Lower lobe of right lung (tissue), 2 donors: ENCODE results near the gene HSP90AB1. TPM values are rescaled to one million over a fixed set of nuclear protein-coding genes. Genes with fewer than 3 reads are reported as not detected.

Experiments used
- ATAC-seq, 2 donors: fragments of 200-7000 bp; cut with Tn5 transposase; one replicate each; pipeline ENCODE4 v1.9.1; 2020 to 2022; ENCODE audit warnings: mild to moderate bottlenecking in 2 of 2, moderate library complexity in 2 of 2
- DNase-seq: peaks from one replicate; pipeline ENCODE4 v3.0.0-alpha.2; 2020
- H3K27ac ChIP-seq: fragments of 200-600 bp; one replicate; pipeline ENCODE4 v1.8.0; 2022
- H3K27me3 ChIP-seq: fragments of 200-600 bp; one replicate; pipeline ENCODE4 v1.8.0; 2022; ENCODE audit warnings: low read depth
- H3K36me3 ChIP-seq: fragments of 200-600 bp; one replicate; pipeline ENCODE4 v1.8.0; 2022; ENCODE audit warnings: mild to moderate bottlenecking
- H3K4me1 ChIP-seq: fragments of 200-600 bp; one replicate; pipeline ENCODE4 v1.8.0; 2022
- H3K4me3 ChIP-seq: fragments of 200-600 bp; one replicate; pipeline ENCODE4 v1.8.0; 2022; ENCODE audit warnings: mild to moderate bottlenecking
- H3K9me3 ChIP-seq: fragments of 200-600 bp; one replicate; pipeline ENCODE4 v1.8.0; 2022
- CTCF ChIP-seq: fragments of 200-600 bp; IDR thresholded peaks from one replicate; pipeline ENCODE4 v1.8.0; 2022; ENCODE audit warnings: antibody characterized with exemption, mild to moderate bottlenecking
- intact Hi-C: fragments of 100-400 bp; cut with DNase I; formaldehyde crosslinking; loops from one replicate; pipeline ENCODE4 v1.11.0; 2022
- total RNA-seq: library from RNA; stranded (reverse); fragmentation: NEBNext Ultra II Directional; extraction: Animal tissue kit (Norgen Biotek cat#: 25700); gene quantifications from one replicate; pipeline ENCODE4 v1.2.1, GENCODE V29; 2021
- donor health status: DM: no; HTN: yes; CAD: no; lungs with severe emphysema.

The HSP90AB1 gene
- total RNA-seq, 1 donor from 2014 or later: 680 TPM

GRCh38 chr6:44258921-44259320 is 12.0 kb downstream of the HSP90AB1 start:
- intact Hi-C loops: no loop called here
- H3K4me1 ChIP-seq: peaks cover 50% of the 10 kb centered on the region
- no peak overlapping the region for H3K4me3 ChIP-seq
- H3K27me3 ChIP-seq: no peaks in the 10 kb centered on the region
- DNase-seq (no peak), ATAC-seq (no peak)
- TF ChIP-seq CTCF: no peak
- H3K27ac ChIP-seq: no peak overlapping the region
- H3K9me3 ChIP-seq: no peaks in the 10 kb centered on the region
- peaks cover 42% of the 10 kb centered on the region for H3K36me3 ChIP-seq

- DNase-seq (no peak), ATAC-seq (no peak)
- H3K9me3 ChIP-seq: no peaks in the 10 kb centered on the region
- no peak for TF ChIP-seq CTCF
- intact Hi-C loops: no loop called here
- no peak overlapping the region for H3K4me3 ChIP-seq
- peaks cover 56% of the 10 kb centered on the region for H3K4me1 ChIP-seq
- no peak overlapping the region for H3K27ac ChIP-seq
- H3K27me3 ChIP-seq: no peaks in the 10 kb centered on the region
- peaks cover 31% of the 10 kb centered on the region for H3K36me3 ChIP-seq
Observed at GRCh38 chr6:44260011-44260410, 13.1 kb downstream of the HSP90AB1 start.

- Histone ChIP-seq H3K9me3 (no peaks in the 10 kb centered on the region), H3K27ac (no peak overlapping the region), H3K36me3 (peaks cover 25% of the 10 kb centered on the region), H3K4me3 (no peak overlapping the region), H3K27me3 (no peaks in the 10 kb centered on the region), H3K4me1 (peaks cover 54% of the 10 kb centered on the region)
- no peak for ATAC-seq
- no peak for TF ChIP-seq CTCF
- intact Hi-C loops: no loop called here
- DNase-seq: no peak
Observed at GRCh38 chr6:44260451-44261297, 13.8 kb downstream of the HSP90AB1 start.

- no peak overlapping the region for H3K4me3 ChIP-seq
- intact Hi-C loops: no loop called here
- peaks cover 23% of the 10 kb centered on the region for H3K36me3 ChIP-seq
- H3K4me1 ChIP-seq: peaks cover 45% of the 10 kb centered on the region
- no peak for ATAC-seq
- no peaks in the 10 kb centered on the region for H3K27me3 ChIP-seq
- no peak for TF ChIP-seq CTCF
- DNase-seq: no peak
- no peak overlapping the region for H3K27ac ChIP-seq
- no peaks in the 10 kb centered on the region for H3K9me3 ChIP-seq
Observed at GRCh38 chr6:44261581-44261980, 14.7 kb downstream of the HSP90AB1 start.

- DNase-seq: no peak
- Histone ChIP-seq H3K4me3 (peak overlapping the region; percentile 87), H3K36me3 (peaks cover 23% of the 10 kb centered on the region), H3K4me1 (peaks cover 41% of the 10 kb centered on the region), H3K9me3 (no peaks in the 10 kb centered on the region), H3K27me3 (no peaks in the 10 kb centered on the region), H3K27ac (peak overlapping the region; percentile 37)
- intact Hi-C loops: no loop called here
- no peak for ATAC-seq
- no peak for TF ChIP-seq CTCF
Observed at GRCh38 chr6:44262467-44263353, 15.8 kb downstream of the HSP90AB1 start.
